ENCODE measurements around the gene SMIM7.

DNA sequence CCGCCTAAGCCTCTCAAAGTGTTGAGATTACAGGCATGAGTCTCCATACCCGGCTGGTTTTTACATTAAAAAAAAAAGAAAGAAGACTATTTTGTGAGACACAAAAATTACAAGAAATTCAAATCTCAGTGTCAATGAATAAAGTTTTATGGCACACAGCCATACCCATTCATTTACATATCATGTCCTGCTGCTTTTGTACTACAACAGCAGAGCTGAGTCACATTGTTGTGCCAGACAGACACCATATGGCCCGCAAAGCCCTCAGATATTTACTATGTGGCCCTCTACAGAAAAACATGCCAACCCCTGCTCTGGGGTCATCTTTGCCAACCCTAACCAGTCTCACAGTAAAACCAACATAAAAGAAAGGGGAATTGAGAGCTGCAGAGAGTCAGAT, 5.3 kb downstream of the SMIM7 start:
- TF ChIP-seq POLR2AphosphoS5 (IDR thresholded peaks at IDR 0.05; ENCODE audit: low read depth, low read length) = no peak
- no peak for TF ChIP-seq POLR2A (IDR thresholded peaks at IDR 0.05; ENCODE audit: borderline replicate concordance, extremely low read depth, insufficient read depth, insufficient read length)
- TF ChIP-seq SP1 (IDR thresholded peaks at IDR 0.05; ENCODE audit: low read depth) = no peak
- TF ChIP-seq, protein P1, sequence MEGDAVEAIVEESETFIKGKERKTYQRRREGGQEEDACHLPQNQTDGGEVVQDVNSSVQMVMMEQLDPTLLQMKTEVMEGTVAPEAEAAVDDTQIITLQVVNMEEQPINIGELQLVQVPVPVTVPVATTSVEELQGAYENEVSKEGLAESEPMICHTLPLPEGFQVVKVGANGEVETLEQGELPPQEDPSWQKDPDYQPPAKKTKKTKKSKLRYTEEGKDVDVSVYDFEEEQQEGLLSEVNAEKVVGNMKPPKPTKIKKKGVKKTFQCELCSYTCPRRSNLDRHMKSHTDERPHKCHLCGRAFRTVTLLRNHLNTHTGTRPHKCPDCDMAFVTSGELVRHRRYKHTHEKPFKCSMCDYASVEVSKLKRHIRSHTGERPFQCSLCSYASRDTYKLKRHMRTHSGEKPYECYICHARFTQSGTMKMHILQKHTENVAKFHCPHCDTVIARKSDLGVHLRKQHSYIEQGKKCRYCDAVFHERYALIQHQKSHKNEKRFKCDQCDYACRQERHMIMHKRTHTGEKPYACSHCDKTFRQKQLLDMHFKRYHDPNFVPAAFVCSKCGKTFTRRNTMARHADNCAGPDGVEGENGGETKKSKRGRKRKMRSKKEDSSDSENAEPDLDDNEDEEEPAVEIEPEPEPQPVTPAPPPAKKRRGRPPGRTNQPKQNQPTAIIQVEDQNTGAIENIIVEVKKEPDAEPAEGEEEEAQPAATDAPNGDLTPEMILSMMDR (IDR thresholded peaks at IDR 0.05 in 2 of 3, conservative IDR thresholded peaks at IDR 0.05 in 1 of 3; ENCODE audit: borderline replicate concordance in 1 of 3, insufficient read depth in 1 of 3, low read depth in 2 of 3, low read length in 2 of 3) = no peak
- TF ChIP-seq EGR1 (IDR thresholded peaks at IDR 0.05; ENCODE audit: low read depth) = no peak
- no peak for TF ChIP-seq ZFX (IDR thresholded peaks at IDR 0.05)
